H1 (cell line): Measurements from ENCODE around the gene SPTB. TPM values are rescaled to one million over a fixed set of nuclear protein-coding genes. Genes with fewer than 3 reads are reported as not detected.
"Not testable (repeated sequence)": the region's sequence is repeated elsewhere in the genome, so short reads cannot be mapped to it uniquely, and the experiment has no call there.

Source experiments
- CTCF ChIA-PET: fragments of 300-600 bp; sonication (Branson Sonifier 250); formaldehyde crosslinking; loops from one replicate; lab custom pipeline; 2021; ENCODE audit not compliant: partially characterized antibody; lab: Charles Lee
- POLR2A ChIA-PET: fragments of 300-600 bp; sonication (Branson Sonifier 250); formaldehyde crosslinking; loops from one replicate; lab custom pipeline; 2021; ENCODE audit warnings: inconsistent platforms; ENCODE audit not compliant: partially characterized antibody; lab: Charles Lee
- DNase-seq, 2 experiments: peaks; one replicate each; pipeline versions ENCODE4 v3.0.0 to v3.0.0-alpha.2; 2010 to 2022; ENCODE audit warnings: low spot score in 2 of 2, low read depth in 1 of 2, mixed read lengths in 1 of 2
- FAIRE-seq: peaks from 2 replicates; lab custom pipeline; 2011; peaks lifted over from hg19 to GRCh38; lab: Jason Lieb, UNC
- H2AFZ ChIP-seq: 2 replicates; pipeline ENCODE4 v1.8.1; 2012; ENCODE audit warnings: low read length, inconsistent platforms
- H2AK5ac ChIP-seq: 2 replicates; pipeline ENCODE4 v1.6.1; 2013; ENCODE audit warnings: low read depth, low read length
- H2BK120ac ChIP-seq: replicated peaks from 2 replicates; pipeline ENCODE3; 2013; ENCODE audit warnings: low read depth, low read length, inconsistent platforms
- H2BK12ac ChIP-seq: 2 replicates; pipeline ENCODE4 v1.6.1; 2013; ENCODE audit warnings: low read depth, low read length
- H2BK15ac ChIP-seq: 2 replicates; pipeline ENCODE4 v1.6.1; 2013; ENCODE audit warnings: low read length
- H2BK20ac ChIP-seq: 2 replicates; pipeline ENCODE4 v1.6.1; 2013; ENCODE audit warnings: low read length
- H2BK5ac ChIP-seq: 2 replicates; pipeline ENCODE4 v1.6.1; 2013; ENCODE audit warnings: low read depth, low read length
- H3K14ac ChIP-seq: 2 replicates; pipeline ENCODE4 v1.6.1; 2013; ENCODE audit warnings: inconsistent platforms; ENCODE audit not compliant: insufficient read length
- H3K18ac ChIP-seq: 2 replicates; pipeline ENCODE4 v1.6.1; 2013; ENCODE audit warnings: low read length; ENCODE audit errors: extremely low read depth
- H3K23ac ChIP-seq: 2 replicates; pipeline ENCODE4 v1.6.1; 2013; ENCODE audit warnings: inconsistent platforms; ENCODE audit not compliant: insufficient read length
- H3K23me2 ChIP-seq: 2 replicates; pipeline ENCODE4 v1.6.1; 2013; ENCODE audit warnings: low read depth, low read length
- H3K27ac ChIP-seq: 2 replicates; pipeline ENCODE4 v1.6.1; 2011; ENCODE audit warnings: low read depth, low read length, inconsistent platforms
- H3K27me3 ChIP-seq, 4 experiments: replicated peaks in 1 of 4; 1 replicate in 1 of 4; 2 replicates in 3 of 4; pipeline versions ENCODE4 v1.6.1 to v1.8.1; 2011 to 2013; ENCODE audit warnings: low read length in 3 of 4, mild to moderate bottlenecking in 3 of 4, inconsistent platforms in 2 of 4, mixed read lengths in 2 of 4, moderate library complexity in 1 of 4; ENCODE audit not compliant: control insufficient read depth in 3 of 4, insufficient read depth in 3 of 4; ENCODE audit errors: extremely low read depth in 1 of 4
- H3K36me3 ChIP-seq, 4 experiments: 2 replicates each; pipeline versions ENCODE4 v1.6.1 to v1.8.1; 2011 to 2013; ENCODE audit warnings: mild to moderate bottlenecking in 4 of 4, low read length in 3 of 4, moderate library complexity in 2 of 4, control low read depth in 1 of 4, inconsistent platforms in 1 of 4; ENCODE audit not compliant: insufficient read depth in 4 of 4, control insufficient read depth in 2 of 4
- H3K4ac ChIP-seq: replicated peaks from 2 replicates; pipeline ENCODE3; 2013; ENCODE audit warnings: low read length, low read depth, mixed read lengths, inconsistent platforms; ENCODE audit not compliant: insufficient read length
- H3K4me1 ChIP-seq, 4 experiments: replicated peaks in 1 of 4; 1 replicate in 1 of 4; 2 replicates in 3 of 4; pipeline versions ENCODE4 v1.6.1 to v1.8.1; 2011 to 2013; ENCODE audit warnings: low read length in 3 of 4, inconsistent platforms in 2 of 4, mixed read lengths in 1 of 4; ENCODE audit not compliant: insufficient read depth in 4 of 4, control insufficient read depth in 3 of 4
- H3K4me2 ChIP-seq, 2 experiments: 2 replicates each; pipeline versions ENCODE4 v1.6.1 to v1.8.1; 2011 to 2013; ENCODE audit warnings: low read depth in 2 of 2, low read length in 2 of 2, control low read depth in 1 of 2, inconsistent platforms in 1 of 2, mild to moderate bottlenecking in 1 of 2; ENCODE audit not compliant: insufficient read depth in 1 of 2
- H3K4me3 ChIP-seq, 4 experiments: fragments of 200-600, 300-600 bp in 1 of 4; sonication (generic), shearing (Covaris generic), sonication (Bioruptor Twin) in 1 of 4; 2 replicates each; pipeline versions ENCODE4 v1.5.1 to v1.8.1; 2011 to 2016; ENCODE audit warnings: low read length in 4 of 4, low read depth in 3 of 4, control low read depth in 2 of 4, inconsistent platforms in 2 of 4, mild to moderate bottlenecking in 2 of 4, mixed read lengths in 1 of 4, moderate library complexity in 1 of 4; ENCODE audit not compliant: insufficient read depth in 2 of 4; ENCODE audit errors: extremely low read depth in 1 of 4
- H3K56ac ChIP-seq: replicated peaks from 2 replicates; pipeline ENCODE3; 2013; ENCODE audit warnings: low read depth, mild to moderate bottlenecking, mixed read lengths, low read length, inconsistent platforms; ENCODE audit not compliant: insufficient read length
- H3K79me1 ChIP-seq: 2 replicates; pipeline ENCODE4 v1.6.1; 2013; ENCODE audit warnings: low read depth, low read length, control low read depth
- H3K79me2 ChIP-seq, 2 experiments: 2 replicates each; pipeline versions ENCODE4 v1.6.1 to v1.8.1; 2012 to 2013; ENCODE audit warnings: low read length in 2 of 2, mild to moderate bottlenecking in 2 of 2, inconsistent platforms in 1 of 2; ENCODE audit not compliant: insufficient read depth in 2 of 2, control insufficient read depth in 1 of 2
- H3K9ac ChIP-seq, 4 experiments: replicated peaks in 1 of 4; 1 replicate in 1 of 4; 2 replicates in 3 of 4; pipeline versions ENCODE4 v1.6.1 to v1.8.1; 2011 to 2013; ENCODE audit warnings: low read depth in 3 of 4, low read length in 3 of 4, control low read depth in 2 of 4, mild to moderate bottlenecking in 2 of 4, moderate library complexity in 2 of 4, inconsistent platforms in 1 of 4; ENCODE audit errors: extremely low read depth in 1 of 4
- H3K9me3 ChIP-seq, 2 experiments: 2 replicates each; pipeline versions ENCODE4 v1.6.1 to v1.8.1; 2012 to 2013; ENCODE audit warnings: mild to moderate bottlenecking in 2 of 2, moderate library complexity in 2 of 2, control low read depth in 1 of 2, inconsistent platforms in 1 of 2, low read depth in 1 of 2, low read length in 1 of 2, mixed read lengths in 1 of 2; ENCODE audit not compliant: insufficient read depth in 2 of 2
- H4K20me1 ChIP-seq, 2 experiments: replicated peaks in 1 of 2; 2 replicates each; pipeline versions ENCODE3 to v1.8.1; 2011 to 2013; ENCODE audit warnings: inconsistent platforms in 2 of 2, low read length in 2 of 2, mild to moderate bottlenecking in 1 of 2; ENCODE audit not compliant: insufficient read depth in 2 of 2, control insufficient read depth in 1 of 2
- H4K5ac ChIP-seq: 2 replicates; pipeline ENCODE4 v1.6.1; 2013; ENCODE audit warnings: low read length, low read depth, mixed read lengths, inconsistent platforms; ENCODE audit not compliant: insufficient read length
- H4K8ac ChIP-seq: 2 replicates; pipeline ENCODE4 v1.8.0; 2013; ENCODE audit warnings: mild to moderate bottlenecking, moderate library complexity, low read length, inconsistent platforms; ENCODE audit not compliant: insufficient read depth; ENCODE audit errors: extremely low read depth
- H4K91ac ChIP-seq: replicated peaks from 2 replicates; pipeline ENCODE3; 2013; ENCODE audit warnings: low read length, mixed read lengths, inconsistent platforms; ENCODE audit not compliant: insufficient read length
- WGBS, 2 experiments: shearing (Covaris generic) in 1 of 2; methylation state at CpG; one replicate each; pipeline versions ENCODE4 v1.1.6 to v1.1.7; 2013 to 2015; ENCODE audit warnings: low lambda C conversion rate in 2 of 2, mixed read lengths in 2 of 2, inconsistent platforms in 1 of 2, low coverage in 1 of 2, missing lambda C conversion rate in 1 of 2; ENCODE audit not compliant: insufficient replicate concordance in 2 of 2, insufficient coverage in 1 of 2, insufficient read length in 1 of 2; ENCODE audit errors: extremely low coverage in 1 of 2, missing lambda C conversion rate in 1 of 2; 5-methylcytosine and 5-hydroxymethylcytosine counted together
- polyA plus RNA-seq, 7 experiments: library from polyadenylated mRNA; depleted of rRNA in 3 of 7; stranded (reverse) in 5 of 7; unstranded in 2 of 7; fragments of >200 nt in 5 of 7; fragments of 200-250 nt in 2 of 7; gene quantifications; 1 replicate in 5 of 7; 2 replicates in 1 of 7; 4 replicates in 1 of 7; pipeline versions ENCODE4 v1.2.1 to v1.2.3, GENCODE V29; 2011 to 2013; ENCODE audit warnings: missing spikeins in 2 of 7, mixed read lengths in 2 of 7
- total RNA-seq: library from RNA; stranded (reverse); fragmentation: NEBNext Ultra II Directional; extraction: Animal tissue kit (Norgen Biotek cat#: 25700); gene quantifications from 2 replicates; pipeline ENCODE4 v1.2.1, GENCODE V29; 2021

SPTB gene
- total and polyA plus RNA-seq, 2 of the 8 experiments (the other 6 are each of a cell fraction or from before 2014, with no cell fraction given): 0.30 to 2.4 TPM

GRCh38 chr14:64913477-64913876, 33.8 kb upstream of the SPTB start:
- H2BK120ac ChIP-seq, DNase-seq, H4K8ac ChIP-seq, H3K9ac ChIP-seq, H3K4me1 ChIP-seq, H2AK5ac ChIP-seq, H2AFZ ChIP-seq, H3K27ac ChIP-seq, H3K14ac ChIP-seq, FAIRE-seq, H3K36me3 ChIP-seq, H3K9me3 ChIP-seq, H2BK20ac ChIP-seq, H4K20me1 ChIP-seq, H3K56ac ChIP-seq, H4K5ac ChIP-seq, H3K23ac ChIP-seq, H3K4me3 ChIP-seq, H3K4ac ChIP-seq, H3K18ac ChIP-seq, H2BK12ac ChIP-seq, H3K79me1 ChIP-seq, CTCF ChIA-PET, H2BK15ac ChIP-seq, H2BK5ac ChIP-seq, H4K91ac ChIP-seq, H3K27me3 ChIP-seq, H3K23me2 ChIP-seq: not testable (repeated sequence)
- POLR2A ChIA-PET: interaction anchor here (1.9 to 2.3 kb wide), 4 partner anchors 11 to 40 kb away, joined by 7 to 17 read pairs (median 10); no protein-coding TSS in a partner anchor
- 59% methylated on average over 5 of the region's 5 CpGs; no CpG with 5 or more reads in 1 of the 2 experiments for WGBS, 2 experiments
- Histone ChIP-seq H3K79me2 (peaks cover 5 to 25% of the 10 kb centered on the region in 2 experiments; a peak in 3 of 4 replicates), H3K4me2 (peak overlapping the region; percentile 79 to 90; a peak in 2 of 4 replicates)
